HepG2 (cell line): Measurements from ENCODE around the gene PIM3. TPM values are rescaled to one million over a fixed set of nuclear protein-coding genes. Genes with fewer than 3 reads are reported as not detected.

ENCODE experiments used
- AHR ChIP-seq: IDR thresholded peaks from 2 replicates; pipeline ENCODE4 v1.6.1; 2018; ENCODE audit warnings: missing genetic modification reagents, missing compliant biosample characterization
- CAMTA2 ChIP-seq: sonication (generic); formaldehyde crosslinking; IDR thresholded peaks from 2 replicates; pipeline ENCODE4 v1.4.0; 2020; ENCODE audit warnings: mild to moderate bottlenecking, missing genetic modification reagents, borderline replicate concordance
- DDIT3 ChIP-seq: sonication (generic); formaldehyde crosslinking; IDR thresholded peaks from 2 replicates; pipeline ENCODE4 v1.4.0; 2020; ENCODE audit warnings: mild to moderate bottlenecking, missing genetic modification reagents
- DNMT1 ChIP-seq: sonication (generic); formaldehyde crosslinking; IDR thresholded peaks from 2 replicates; pipeline ENCODE4 v1.5.1; 2020; ENCODE audit warnings: mild to moderate bottlenecking, missing genetic modification reagents
- HNRNPUL1 ChIP-seq: fragments of 200-400 bp; formaldehyde crosslinking; IDR thresholded peaks from 2 replicates; pipeline ENCODE4 v1.6.1; 2017; ENCODE audit warnings: low read depth, mild to moderate bottlenecking, low read length, moderate library complexity
- HOXA3 ChIP-seq: sonication (generic); formaldehyde crosslinking; IDR thresholded peaks from 2 replicates; pipeline ENCODE4 v1.5.0; 2020; ENCODE audit warnings: missing genetic modification reagents
- MTF2 ChIP-seq: sonication (generic); formaldehyde crosslinking; IDR thresholded peaks from 2 replicates; pipeline ENCODE4 v1.5.0; 2020; ENCODE audit warnings: missing genetic modification reagents, borderline replicate concordance
- NFATC3 ChIP-seq: sonication (generic); formaldehyde crosslinking; IDR thresholded peaks from 2 replicates; pipeline ENCODE4 v1.5.1; 2020; ENCODE audit warnings: mild to moderate bottlenecking, missing genetic modification reagents
- POLR2AphosphoS5 ChIP-seq: IDR thresholded peaks from 2 replicates; pipeline ENCODE4 v1.6.1; 2012; ENCODE audit warnings: low read depth, low read length
- RARA ChIP-seq: IDR thresholded peaks from 2 replicates; pipeline ENCODE4 v1.6.1; 2016; ENCODE audit warnings: missing genetic modification reagents, missing compliant biosample characterization
- TRIM24 ChIP-seq: sonication (generic); formaldehyde crosslinking; IDR thresholded peaks from 2 replicates; pipeline ENCODE4 v1.8.0; 2022; ENCODE audit warnings: mild to moderate bottlenecking, missing genetic modification reagents
- ZKSCAN5 ChIP-seq: sonication (generic); formaldehyde crosslinking; IDR thresholded peaks from 2 replicates; pipeline ENCODE4 v1.5.1; 2020; ENCODE audit warnings: mild to moderate bottlenecking, missing genetic modification reagents
- ZNF652 ChIP-seq: IDR thresholded peaks from 2 replicates; pipeline ENCODE4 v1.6.1; 2016; ENCODE audit warnings: low read depth, borderline replicate concordance
- ZNF780A ChIP-seq: sonication (generic); formaldehyde crosslinking; IDR thresholded peaks from 2 replicates; pipeline ENCODE4 v1.8.0; 2022; ENCODE audit warnings: mild to moderate bottlenecking, missing genetic modification reagents, moderate library complexity
- ZNF883 ChIP-seq: sonication (generic); formaldehyde crosslinking; IDR thresholded peaks from 2 replicates; pipeline ENCODE4 v1.5.1; 2020; ENCODE audit warnings: mild to moderate bottlenecking, missing genetic modification reagents; ENCODE audit errors: not compliant biosample characterization
- ZSCAN25 ChIP-seq: sonication (generic); formaldehyde crosslinking; IDR thresholded peaks from 2 replicates; pipeline ENCODE4 v1.8.0; 2022; ENCODE audit warnings: mild to moderate bottlenecking, missing genetic modification reagents
- polyA plus RNA-seq, 8 experiments: library from polyadenylated mRNA; depleted of rRNA in 3 of 8; stranded (reverse) in 7 of 8; unstranded in 1 of 8; fragments of >200 nt; fragmentation: Illumina TruSeq in 4 of 8; extraction: Trizol in 4 of 8; gene quantifications; 2 replicates each; pipeline versions ENCODE4 v1.2.1 to v1.2.3, GENCODE V29; 2011 to 2016; ENCODE audit warnings: low read depth in 4 of 8, missing spikeins in 1 of 8, mixed read lengths in 1 of 8; ENCODE audit not compliant: insufficient read depth in 1 of 8
- total RNA-seq, 5 experiments: library from RNA; depleted of rRNA; stranded (reverse); fragments of >200 nt; fragmentation: Illumina TruSeq; extraction: Trizol; gene quantifications; 2 replicates each; pipeline ENCODE4 v1.2.3, GENCODE V29; 2016; ENCODE audit warnings: low read depth in 1 of 5
- TF ChIP-seq, protein P1 (sequence below): sonication (generic); formaldehyde crosslinking; IDR thresholded peaks from 2 replicates; pipeline ENCODE4 v1.4.0; 2020; ENCODE audit warnings: missing genetic modification reagents, mild to moderate bottlenecking, borderline replicate concordance
- TF ChIP-seq, protein P2 (sequence below): IDR thresholded peaks from 2 replicates; pipeline ENCODE4 v1.6.1; 2016
- TF ChIP-seq, protein P3 (sequence below): sonication (generic); formaldehyde crosslinking; conservative IDR thresholded peaks from 2 replicates; pipeline ENCODE4 v1.4.0; 2020; ENCODE audit warnings: missing genetic modification reagents
- TF ChIP-seq, protein P4 (sequence below): sonication (generic); formaldehyde crosslinking; IDR thresholded peaks from 2 replicates; pipeline ENCODE4 v1.5.0; 2020; ENCODE audit warnings: missing genetic modification reagents, mild to moderate bottlenecking, borderline replicate concordance
- TF ChIP-seq, protein P5 (sequence below): sonication (generic); formaldehyde crosslinking; IDR thresholded peaks from 2 replicates; pipeline ENCODE4 v1.8.0; 2022; ENCODE audit warnings: mild to moderate bottlenecking, missing genetic modification reagents, moderate library complexity

PIM3 gene
- total and polyA plus RNA-seq, 2 of the 13 experiments (the other 11 are each of a cell fraction or from before 2014, with no cell fraction given): 21.6 to 31.2 TPM

GRCh38 chr22:49966774-49967705 is 6.5 kb downstream of the PIM3 start (continued):
- TF ChIP-seq, protein P1, sequence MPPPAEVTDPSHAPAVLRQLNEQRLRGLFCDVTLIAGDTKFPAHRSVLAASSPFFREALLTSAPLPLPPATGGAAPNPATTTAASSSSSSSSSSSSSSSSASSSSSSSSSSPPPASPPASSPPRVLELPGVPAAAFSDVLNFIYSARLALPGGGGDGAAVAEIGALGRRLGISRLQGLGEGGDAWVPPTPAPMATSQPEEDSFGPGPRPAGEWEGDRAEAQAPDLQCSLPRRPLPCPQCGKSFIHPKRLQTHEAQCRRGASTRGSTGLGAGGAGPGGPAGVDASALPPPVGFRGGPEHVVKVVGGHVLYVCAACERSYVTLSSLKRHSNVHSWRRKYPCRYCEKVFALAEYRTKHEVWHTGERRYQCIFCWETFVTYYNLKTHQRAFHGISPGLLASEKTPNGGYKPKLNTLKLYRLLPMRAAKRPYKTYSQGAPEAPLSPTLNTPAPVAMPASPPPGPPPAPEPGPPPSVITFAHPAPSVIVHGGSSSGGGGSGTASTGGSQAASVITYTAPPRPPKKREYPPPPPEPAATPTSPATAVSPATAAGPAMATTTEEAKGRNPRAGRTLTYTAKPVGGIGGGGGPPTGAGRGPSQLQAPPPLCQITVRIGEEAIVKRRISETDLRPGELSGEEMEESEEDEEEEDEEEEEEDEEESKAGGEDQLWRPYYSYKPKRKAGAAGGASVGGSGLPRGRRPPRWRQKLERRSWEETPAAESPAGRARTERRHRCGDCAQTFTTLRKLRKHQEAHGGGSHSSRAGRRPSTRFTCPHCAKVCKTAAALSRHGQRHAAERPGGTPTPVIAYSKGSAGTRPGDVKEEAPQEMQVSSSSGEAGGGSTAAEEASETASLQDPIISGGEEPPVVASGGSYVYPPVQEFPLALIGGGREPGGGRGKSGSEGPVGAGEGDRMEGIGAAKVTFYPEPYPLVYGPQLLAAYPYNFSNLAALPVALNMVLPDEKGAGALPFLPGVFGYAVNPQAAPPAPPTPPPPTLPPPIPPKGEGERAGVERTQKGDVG: no peak
- no peak for TF ChIP-seq MTF2 (CRISPR knock-in tag)
- no peak for TF ChIP-seq DDIT3 (CRISPR knock-in tag)
- TF ChIP-seq DNMT1 (CRISPR knock-in tag): no peak
- no peak for TF ChIP-seq ZNF883 (CRISPR knock-in tag)
- TF ChIP-seq, protein P2, sequence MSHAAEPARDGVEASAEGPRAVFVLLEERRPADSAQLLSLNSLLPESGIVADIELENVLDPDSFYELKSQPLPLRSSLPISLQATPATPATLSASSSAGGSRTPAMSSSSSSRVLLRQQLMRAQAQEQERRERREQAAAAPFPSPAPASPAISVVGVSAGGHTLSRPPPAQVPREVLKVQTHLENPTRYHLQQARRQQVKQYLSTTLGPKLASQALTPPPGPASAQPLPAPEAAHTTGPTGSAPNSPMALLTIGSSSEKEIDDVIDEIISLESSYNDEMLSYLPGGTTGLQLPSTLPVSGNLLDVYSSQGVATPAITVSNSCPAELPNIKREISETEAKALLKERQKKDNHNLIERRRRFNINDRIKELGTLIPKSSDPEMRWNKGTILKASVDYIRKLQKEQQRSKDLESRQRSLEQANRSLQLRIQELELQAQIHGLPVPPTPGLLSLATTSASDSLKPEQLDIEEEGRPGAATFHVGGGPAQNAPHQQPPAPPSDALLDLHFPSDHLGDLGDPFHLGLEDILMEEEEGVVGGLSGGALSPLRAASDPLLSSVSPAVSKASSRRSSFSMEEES: no peak
- TF ChIP-seq, protein P3, sequence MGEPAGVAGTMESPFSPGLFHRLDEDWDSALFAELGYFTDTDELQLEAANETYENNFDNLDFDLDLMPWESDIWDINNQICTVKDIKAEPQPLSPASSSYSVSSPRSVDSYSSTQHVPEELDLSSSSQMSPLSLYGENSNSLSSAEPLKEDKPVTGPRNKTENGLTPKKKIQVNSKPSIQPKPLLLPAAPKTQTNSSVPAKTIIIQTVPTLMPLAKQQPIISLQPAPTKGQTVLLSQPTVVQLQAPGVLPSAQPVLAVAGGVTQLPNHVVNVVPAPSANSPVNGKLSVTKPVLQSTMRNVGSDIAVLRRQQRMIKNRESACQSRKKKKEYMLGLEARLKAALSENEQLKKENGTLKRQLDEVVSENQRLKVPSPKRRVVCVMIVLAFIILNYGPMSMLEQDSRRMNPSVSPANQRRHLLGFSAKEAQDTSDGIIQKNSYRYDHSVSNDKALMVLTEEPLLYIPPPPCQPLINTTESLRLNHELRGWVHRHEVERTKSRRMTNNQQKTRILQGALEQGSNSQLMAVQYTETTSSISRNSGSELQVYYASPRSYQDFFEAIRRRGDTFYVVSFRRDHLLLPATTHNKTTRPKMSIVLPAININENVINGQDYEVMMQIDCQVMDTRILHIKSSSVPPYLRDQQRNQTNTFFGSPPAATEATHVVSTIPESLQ (CRISPR knock-in tag): no peak
- TF ChIP-seq ZNF780A (CRISPR knock-in tag): no peak
- peak; percentile 60; the same call in 1 of the 2 replicates for TF ChIP-seq RARA (CRISPR knock-in tag)
- 0 out of 2 replicates have a peak, but pooled peaks have one; percentile 1 for TF ChIP-seq TRIM24 (CRISPR knock-in tag)
- TF ChIP-seq HOXA3 (CRISPR knock-in tag): peak; percentile 50; the same call in 1 of the 2 replicates
- TF ChIP-seq ZKSCAN5 (CRISPR knock-in tag): no peak
- TF ChIP-seq, protein P4, sequence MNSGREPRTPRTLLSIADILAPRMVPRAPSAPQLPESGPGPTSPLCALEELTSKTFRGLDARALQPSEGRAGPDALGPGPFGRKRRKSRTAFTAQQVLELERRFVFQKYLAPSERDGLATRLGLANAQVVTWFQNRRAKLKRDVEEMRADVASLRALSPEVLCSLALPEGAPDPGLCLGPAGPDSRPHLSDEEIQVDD (CRISPR knock-in tag): no peak
- TF ChIP-seq NFATC3 (CRISPR knock-in tag): no peak
- no peak for TF ChIP-seq POLR2AphosphoS5
- TF ChIP-seq ZNF652 (CRISPR knock-in tag): no peak
- TF ChIP-seq CAMTA2 (CRISPR knock-in tag): no peak
- peak; percentile 29; the same call in 1 of the 2 replicates for TF ChIP-seq AHR (CRISPR knock-in tag)
- TF ChIP-seq, protein P5, sequence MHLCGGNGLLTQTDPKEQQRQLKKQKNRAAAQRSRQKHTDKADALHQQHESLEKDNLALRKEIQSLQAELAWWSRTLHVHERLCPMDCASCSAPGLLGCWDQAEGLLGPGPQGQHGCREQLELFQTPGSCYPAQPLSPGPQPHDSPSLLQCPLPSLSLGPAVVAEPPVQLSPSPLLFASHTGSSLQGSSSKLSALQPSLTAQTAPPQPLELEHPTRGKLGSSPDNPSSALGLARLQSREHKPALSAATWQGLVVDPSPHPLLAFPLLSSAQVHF (CRISPR knock-in tag): no peak
- TF ChIP-seq HNRNPUL1: no peak
- TF ChIP-seq ZSCAN25 (CRISPR knock-in tag): no peak
